GM19468 (cell line): Measurements from ENCODE around the gene KCNJ6.
A peak's percentile ranks its signal among the peaks of the same experiment; 100 is the strongest.
"Not testable (repeated sequence)": the region's sequence is repeated elsewhere in the genome, so short reads cannot be mapped to it uniquely, and the experiment has no call there.

Source experiments
- ATAC-seq: cut with Tn5 transposase; IDR thresholded peaks from one replicate; pipeline ENCODE4 v1.9.1; 2021; ENCODE audit warnings: mild to moderate bottlenecking, moderate library complexity, moderate number of reproducible peaks; ENCODE audit not compliant: unreplicated experiment; ENCODE audit errors: extremely low read depth

KCNJ6 gene

DNA sequence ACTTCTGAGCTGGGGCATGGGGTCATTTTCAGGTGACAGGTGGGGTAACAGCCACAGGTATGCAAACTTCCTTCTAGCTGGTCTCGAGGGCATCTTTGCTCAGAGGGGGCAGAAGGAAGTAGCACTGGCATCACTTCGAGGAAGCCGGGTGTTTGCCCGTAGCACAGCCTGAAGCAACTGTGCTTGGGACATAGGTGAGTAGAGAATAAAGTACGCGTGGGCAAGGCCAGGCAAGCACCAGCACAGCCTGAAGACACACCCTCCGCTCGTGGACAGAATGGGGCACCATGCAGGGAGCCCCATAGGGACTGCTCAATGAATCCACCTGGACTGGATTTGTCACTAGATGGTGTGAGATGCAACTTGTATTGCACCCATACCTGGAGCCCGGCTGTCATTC is 167.1 kb downstream of the KCNJ6 start:
- ATAC-seq: no peak

DNA sequence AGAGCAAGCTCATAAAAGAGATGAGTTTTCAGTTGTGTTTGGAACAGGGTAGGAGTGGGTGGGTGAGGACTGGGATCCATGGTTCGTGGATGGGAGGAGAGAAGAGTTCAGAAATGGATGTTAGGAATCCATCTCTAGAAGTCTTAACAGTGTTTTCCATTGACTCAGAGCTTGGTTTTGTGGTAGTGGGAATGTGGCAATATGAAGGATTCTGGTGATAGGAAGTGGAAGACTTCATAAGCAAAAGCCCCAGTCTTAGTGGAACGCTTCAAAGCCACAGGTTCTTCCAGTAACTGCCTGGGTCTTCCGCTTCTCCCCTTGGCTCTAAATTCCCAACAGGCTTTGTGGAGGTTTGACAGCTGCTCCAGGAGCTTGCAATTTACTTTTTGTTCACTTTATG is 167.9 kb downstream of the KCNJ6 start:
- no peak for ATAC-seq

DNA sequence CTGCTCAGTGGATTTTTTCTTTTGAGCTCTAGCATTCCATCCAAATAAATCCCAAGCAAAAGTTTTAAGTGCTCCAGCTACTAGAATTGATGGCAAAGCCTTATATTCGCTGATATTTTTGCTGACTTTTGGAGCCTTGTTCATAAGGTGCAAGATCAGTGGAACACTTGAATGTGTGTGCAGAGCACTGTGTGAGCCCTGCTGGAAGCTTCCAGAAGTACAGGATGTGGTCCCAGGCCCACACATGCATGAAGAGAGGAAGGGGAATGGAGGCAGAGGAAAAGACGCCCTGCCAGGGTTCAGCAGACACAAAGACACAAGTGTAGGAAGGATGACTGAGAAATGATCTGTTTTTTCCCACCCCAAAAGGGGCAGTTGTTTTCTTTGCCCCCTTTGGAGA is 169.4 kb downstream of the KCNJ6 start:
- ATAC-seq: no peak

DNA sequence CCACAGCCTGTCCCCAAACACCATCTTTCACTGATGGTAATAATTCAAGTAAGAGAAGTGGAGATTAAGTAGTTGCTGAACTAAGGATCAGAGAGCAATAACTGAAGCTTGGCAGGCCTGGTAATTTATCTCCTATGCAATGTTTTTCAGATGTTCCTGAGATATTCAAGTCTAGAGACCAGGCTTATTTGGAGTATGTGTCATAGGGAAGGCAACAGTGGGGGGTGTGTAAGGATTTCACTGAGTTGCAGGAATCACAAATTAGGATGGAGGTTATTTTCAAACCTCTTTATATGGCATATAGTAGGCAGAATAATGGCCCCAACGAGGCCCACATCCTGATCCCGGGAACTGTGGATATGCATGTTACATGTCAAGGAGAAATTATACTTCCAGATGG is 171.7 kb downstream of the KCNJ6 start:
- no peak for ATAC-seq

DNA sequence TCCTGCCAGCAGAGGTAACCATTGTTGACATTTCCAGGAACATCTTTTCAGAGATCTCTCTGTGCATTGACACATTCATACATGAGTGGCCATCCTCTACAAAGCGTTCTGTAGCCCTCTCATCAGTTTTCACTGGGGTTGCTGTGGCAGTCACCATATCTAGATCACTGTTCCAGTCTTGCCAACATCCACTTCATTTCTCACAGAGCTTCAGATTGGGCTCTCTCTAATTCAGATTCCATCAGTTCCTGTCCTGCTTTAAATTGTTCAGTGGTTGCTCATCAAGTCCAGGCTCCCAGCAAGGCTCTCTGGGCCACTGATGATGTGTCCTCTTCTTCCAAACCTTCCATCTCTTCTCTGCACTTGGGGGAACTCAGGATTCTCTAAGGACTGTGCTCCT is 173.7 kb downstream of the KCNJ6 start:
- no peak for ATAC-seq

DNA sequence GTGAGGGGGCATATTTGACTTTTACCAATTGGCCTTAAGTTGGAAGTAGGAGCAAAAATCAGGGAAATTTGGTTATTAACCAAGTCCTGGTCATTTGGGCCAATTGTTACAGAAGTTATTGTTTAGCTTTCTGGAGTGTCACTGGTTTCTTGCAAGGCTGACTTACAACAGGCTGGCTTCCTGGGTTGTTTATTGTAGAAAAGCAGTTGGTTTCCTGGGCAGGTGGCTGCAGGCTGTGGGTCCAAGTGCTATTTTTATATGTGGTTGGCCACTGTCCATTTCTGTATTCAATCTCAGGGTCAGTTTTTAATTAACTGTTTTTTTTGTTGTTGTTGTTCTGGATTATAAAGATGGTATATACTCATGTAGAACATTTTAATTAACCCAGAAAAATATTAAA is 174.1 kb downstream of the KCNJ6 start:
- no peak for ATAC-seq

DNA sequence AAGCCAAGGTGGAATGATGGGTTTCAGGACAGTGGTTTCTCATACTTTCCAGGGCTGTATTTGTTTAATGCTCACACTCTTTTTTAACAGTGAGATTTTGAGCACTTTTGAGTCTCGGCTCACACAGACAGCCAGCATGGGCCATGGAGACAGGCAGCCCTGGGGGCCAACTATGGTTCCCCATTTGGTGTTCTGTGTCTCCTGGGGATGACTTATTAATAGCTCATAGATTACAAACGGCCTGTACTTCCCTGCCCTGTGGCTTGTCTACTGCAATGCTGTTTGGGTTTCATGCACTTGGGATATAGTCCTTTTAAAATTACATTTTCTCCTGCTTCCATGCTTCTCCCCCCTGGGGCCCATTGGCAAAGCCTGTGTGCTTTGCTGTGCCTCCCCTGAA is 178.3 kb downstream of the KCNJ6 start:
- ATAC-seq: no peak

DNA sequence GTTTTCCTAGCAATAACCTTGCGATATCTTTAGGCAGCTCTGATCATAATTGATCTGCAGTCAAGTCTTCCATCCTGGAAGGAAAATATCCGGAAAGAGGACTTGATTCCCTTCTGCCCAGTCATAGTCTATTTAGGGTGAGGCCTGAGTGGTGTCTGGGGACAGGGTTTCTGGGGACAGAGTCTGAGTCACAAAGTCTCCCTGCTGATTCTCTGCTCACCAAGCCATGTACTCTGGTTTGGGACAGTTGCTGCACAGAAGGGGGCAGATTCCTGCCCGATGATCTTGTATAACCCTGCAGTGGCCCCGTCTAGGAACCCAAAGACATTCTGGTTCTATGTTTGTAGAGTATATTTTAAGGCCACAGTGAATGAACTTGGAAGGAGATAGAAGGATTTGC is 178.8 kb downstream of the KCNJ6 start:
- ATAC-seq: no peak

DNA sequence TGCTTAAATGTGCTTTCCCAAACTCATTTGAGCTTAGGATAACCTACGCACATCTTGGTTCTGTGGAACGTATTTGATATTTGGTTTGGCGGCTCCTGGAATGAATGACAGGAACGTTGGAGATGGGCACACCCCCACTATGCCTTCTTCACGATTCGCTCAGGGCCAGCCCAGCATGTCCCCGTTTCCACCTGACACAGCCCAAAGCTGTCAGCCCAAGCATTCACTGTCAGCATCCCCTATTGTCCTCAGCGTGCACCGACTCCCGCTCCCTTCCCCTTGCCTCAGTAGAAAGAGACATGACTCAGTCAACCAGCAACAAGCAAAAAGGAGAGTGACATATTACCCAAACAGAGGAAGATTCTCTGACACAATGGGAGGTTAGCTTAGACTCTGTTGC is 181.4 kb downstream of the KCNJ6 start:
- ATAC-seq: no peak

DNA sequence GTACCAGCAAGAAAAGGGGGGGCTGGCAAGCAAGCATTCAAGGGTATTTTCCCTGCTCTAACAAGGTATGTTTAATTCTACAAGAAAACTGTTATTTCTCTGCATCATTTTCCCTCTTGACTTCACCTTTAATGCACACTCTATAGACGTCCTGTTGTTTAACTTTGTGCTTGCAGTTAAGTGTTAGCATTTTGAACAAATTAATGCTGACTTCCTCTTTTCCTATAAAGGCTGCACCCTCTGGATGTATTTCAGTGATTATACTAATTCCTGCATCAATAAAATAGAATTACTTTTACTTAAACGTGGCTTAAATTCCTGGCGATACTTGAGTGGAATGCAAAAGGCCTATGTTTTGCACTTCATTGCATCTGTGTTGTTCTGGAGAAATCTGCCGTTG is 183.3 kb downstream of the KCNJ6 start:
- no peak for ATAC-seq

DNA sequence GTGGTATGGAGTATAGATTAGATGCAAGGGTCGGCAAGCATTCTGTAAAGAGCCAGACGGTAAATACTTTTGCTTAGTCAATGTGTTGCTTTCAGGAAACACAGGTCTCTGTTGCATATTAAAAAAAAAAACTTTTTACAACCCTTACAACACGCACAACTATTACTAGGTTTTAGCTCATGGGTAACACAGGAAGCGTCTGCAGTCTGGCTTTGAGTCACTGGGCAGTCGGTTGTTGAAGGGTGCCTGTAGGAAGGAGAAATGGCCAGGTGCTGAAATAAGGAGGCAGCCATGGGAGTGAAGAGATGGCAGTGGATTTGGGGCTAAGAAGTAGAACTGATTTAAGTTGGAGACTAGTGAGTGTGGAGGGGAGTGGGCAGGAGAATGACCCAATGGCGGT is 192.1 kb downstream of the KCNJ6 start:
- no peak for ATAC-seq

DNA sequence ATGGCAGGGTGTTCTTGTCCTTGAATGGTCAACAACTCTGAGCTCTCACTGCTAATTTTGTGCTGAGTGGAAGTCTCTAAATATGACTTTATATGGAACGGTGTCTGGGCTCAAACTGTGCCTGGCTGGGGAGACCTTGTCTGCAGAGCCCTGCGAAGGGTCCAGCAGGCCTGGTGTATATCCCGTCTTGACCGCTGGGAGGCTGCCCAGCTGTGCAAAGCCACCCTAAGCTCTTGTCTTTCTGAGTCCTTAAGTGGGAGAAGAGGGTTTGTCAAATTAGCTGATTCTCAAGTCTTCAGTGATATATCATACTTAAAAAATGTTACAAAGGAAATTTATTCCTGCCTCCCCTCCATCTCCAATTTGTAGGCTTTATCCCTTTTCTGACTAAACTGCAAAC is 198.7 kb downstream of the KCNJ6 start:
- ATAC-seq: no peak

DNA sequence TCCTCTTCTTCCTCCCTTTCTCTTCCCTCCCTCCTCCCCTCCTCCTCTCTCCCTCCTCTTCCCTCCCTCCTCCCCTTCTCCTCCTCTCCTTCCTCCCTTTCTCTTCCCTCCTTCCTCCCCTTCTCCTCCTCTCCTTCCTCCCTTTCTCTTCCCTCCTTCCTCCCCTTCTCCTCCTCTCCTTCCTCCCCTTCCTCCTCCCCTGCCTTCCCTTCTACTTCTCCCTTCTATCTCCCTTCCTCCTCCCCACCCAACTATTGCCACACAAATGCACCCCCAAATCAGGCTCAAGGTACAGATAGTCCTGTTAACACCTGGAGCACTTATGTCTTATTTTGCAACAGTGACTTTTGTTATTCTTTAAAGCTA is 203.7 kb downstream of the KCNJ6 start:
- ATAC-seq: not testable (repeated sequence)

DNA sequence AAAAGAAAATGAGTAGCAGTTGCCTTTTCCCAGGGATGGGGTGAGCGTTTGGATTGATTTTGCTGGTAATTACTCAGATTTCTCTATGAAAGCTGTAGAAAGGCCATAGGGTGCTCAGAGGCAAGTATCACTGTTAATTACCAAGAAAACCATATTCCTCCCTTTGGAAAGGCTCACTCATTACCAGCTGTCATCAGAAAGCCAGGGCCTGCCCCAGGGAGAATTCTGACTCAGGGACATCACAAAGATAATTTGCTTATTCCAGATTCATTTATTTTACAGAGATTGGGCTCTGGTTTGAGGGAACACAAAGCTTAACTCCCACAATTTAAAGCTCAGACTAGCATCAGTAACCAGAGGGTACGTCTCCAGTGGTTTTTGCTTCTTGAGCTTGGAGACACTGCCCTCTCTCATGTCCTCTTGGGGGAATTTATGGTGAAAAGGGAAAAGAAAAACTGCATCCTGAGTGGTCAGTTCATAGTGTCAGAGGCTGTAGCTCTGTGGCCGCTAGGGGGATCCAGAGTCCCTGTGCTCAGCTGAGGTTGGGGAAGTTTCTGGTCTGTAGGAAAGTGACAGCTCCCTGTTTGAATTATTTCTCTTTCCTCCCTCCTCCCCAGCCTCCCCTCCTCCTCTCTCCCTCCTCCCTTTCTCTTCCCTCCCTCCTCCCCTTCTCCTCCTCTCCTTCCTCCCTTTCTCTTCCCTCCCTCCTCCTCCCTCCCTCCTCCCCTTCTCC is 204.3 kb downstream of the KCNJ6 start:
- ATAC-seq: no peak

DNA sequence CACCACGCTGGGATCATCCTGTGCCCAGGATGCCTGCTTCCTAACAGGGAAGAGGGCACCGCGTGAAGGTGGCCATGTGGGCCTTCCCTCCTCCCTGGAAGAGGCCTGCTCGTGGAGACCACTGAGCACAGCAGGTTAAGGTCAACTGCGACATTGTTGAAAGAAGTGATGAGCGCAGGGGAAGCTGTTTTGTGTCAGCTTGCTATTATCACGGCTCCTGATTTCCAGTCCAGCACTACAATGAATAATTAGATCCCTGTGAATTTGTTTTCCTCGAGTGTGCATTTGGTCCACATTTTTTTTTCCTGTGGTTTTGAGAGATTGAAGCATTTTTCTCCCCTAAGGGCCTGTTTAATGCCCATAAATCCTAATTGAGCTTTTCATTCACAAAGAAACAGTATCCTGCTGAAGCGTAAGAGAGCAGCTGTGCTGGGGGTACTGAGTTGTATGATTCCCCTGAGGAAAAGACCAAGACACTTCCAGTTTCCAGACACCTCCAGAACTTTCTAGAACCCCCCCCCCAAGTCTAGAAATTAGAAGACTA is 204.9 kb downstream of the KCNJ6 start:
- ATAC-seq: no peak

DNA sequence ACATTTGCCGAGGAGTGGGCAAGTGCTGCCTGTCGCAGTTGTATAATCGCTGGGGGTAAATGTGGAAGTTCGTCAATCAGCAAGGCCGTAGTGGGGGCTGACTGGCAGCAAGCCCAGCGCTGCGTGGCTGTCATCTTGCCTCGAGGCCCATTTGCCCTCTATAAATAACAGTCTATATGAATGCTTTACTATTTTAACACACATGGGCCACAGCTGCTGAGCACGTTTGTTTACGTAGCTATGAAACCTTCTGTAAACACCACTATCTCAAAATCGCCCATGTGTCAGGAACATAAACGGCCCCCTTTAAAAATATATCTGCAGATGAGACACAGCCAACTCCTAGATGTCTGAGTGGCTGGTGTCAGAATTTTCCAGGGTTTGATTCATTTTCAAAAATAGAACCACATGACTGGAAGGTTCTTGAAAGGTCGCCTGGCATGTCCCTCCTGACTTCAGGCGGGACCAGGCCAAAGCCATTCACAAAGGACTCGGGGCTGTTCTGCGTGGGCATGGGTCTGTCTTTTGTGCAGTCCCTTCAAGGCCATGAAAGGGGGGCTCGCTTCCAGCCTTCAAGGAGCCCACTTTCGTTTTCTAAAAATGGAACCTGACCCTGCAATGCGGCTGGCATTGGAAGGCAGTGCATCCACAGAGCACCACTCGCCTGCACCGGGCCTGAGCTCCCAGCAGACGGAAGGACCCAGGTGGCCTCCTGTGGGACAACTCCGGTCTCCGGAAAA is 205.5 kb downstream of the KCNJ6 start:
- ATAC-seq: no peak

DNA sequence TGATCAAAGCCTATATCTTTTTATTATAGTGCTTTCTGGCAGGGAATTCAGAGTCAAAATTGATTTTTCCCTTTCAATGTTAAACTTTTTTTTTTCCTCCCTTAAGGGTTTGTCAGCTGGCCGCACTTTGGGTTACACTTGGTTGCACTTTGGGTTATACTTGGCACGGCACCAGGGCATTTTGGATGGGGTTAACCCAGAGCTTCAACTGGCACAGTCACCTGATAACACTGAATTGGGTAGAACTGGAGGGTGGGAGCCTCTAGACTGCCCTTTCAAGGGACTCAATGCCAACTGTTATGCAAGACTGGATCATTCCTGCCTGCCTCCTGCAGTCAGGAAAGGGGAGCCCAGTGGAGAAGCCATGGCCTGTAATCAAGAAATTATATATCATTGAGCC is 211.5 kb downstream of the KCNJ6 start:
- no peak for ATAC-seq

DNA sequence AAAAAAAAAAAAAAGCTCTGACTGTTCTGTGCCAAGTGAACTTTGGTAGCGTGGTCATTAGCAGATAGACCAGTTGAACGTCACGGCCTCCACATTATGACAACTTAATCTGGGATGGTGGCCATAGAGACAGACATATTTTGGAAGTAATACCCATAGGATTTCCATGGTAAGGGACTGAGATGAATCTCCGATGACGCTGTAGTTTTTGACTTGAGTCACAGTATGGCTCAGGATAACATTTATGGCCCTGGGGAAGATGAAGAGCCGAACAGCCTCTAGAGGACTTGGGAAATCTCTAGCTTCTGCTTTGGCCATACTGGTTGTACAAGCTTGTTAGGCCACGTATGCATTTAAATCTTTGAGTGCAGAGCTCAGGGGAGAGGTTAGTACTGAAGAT is 214.0 kb downstream of the KCNJ6 start:
- no peak for ATAC-seq

DNA sequence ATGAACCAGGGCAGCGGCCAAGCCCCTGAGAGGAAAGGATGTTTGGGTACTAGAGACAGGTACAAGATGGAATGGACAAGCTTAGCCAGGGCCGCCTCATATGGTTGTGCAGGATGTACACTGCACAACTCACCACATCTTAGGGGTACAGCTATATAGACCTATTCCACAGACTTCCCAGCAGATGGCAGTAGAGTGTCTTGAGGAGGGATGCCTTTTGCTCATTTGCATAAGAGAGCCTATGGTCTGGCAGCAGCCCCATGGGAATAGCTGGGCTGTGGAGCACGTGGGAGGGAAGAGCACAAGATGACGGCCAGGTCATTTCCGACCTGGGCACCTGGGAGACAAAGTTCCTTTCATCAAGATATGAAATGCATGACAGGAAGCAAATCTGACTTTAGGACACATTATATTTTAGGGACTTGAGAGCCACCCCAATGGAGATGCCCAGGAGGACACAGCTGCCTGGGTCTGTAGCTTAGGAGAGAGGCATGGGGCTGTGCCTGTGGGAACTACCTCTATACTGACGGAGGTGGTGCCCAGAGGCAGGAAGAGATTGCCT is 215.5 kb downstream of the KCNJ6 start:
- ATAC-seq: peak; percentile 78

DNA sequence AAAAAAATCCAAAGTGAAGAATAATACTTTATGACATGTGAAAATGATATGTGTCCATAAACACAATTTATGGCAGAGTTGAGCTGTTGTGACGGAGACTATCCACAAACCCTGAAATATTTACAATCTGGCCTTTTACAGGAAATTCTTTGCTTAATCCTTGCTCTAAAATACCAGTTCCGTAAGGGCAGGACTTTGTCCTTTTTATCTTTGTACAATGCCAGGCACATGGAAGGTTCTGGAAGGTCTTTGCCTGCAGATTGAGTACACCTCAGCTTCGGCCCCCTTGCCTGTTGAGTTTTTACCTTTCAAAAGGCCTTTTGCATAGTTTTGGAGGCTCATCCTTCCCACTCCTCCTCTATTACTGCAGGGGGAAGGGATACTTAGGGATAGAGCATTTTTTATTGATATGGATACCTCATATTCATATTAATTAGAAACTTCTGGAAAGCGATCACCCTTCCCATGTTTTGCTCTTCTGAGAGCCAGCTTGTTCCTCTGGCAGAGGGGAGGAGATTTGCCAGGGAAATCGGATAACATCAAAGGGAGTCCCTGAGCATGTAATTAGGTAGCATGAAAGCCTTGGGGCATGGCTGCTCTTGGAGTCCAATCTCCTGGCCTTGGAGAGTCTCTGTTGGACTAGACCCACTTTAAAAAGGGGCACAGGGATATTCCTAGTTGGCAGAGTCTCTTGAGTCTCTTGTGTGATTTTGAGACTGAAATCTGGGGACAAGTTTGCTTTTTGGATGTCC is 217.1 kb downstream of the KCNJ6 start:
- ATAC-seq: no peak

DNA sequence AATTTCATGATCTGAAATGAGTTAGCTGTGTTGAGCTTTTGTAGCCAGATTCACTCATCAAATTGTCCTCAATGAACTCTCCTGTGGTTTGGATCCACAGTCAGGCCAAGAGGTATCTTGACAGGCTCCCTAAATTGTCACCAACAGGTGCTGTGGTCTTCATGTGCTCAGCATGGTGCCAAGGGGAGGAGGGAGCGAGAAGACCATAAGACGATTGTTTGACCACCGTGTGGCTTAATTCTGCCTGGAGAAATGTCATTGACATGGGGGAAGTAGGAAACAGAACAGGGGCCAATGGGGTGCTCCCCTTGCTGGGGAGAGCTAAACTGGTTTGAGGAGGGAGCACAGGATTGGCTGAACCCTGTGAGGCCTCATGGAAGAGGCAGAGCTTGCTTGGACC is 219.3 kb downstream of the KCNJ6 start:
- no peak for ATAC-seq
